Loucy (cell line): ENCODE data around the gene WDR93.

Source experiments
- EZH2phosphoT487 ChIP-seq: fragments of 200-600 bp; IDR thresholded peaks from 2 replicates; pipeline ENCODE4 v1.6.1; 2018; ENCODE audit warnings: antibody characterized with exemption, mild to moderate bottlenecking, moderate library complexity, borderline replicate concordance
- TF ChIP-seq, protein P1 (sequence below): fragments of 200-600 bp; sonication (generic); conservative IDR thresholded peaks from 2 replicates; pipeline ENCODE4 v1.5.1; 2014; ENCODE audit warnings: mild to moderate bottlenecking, antibody characterized with exemption, low read length

DNA sequence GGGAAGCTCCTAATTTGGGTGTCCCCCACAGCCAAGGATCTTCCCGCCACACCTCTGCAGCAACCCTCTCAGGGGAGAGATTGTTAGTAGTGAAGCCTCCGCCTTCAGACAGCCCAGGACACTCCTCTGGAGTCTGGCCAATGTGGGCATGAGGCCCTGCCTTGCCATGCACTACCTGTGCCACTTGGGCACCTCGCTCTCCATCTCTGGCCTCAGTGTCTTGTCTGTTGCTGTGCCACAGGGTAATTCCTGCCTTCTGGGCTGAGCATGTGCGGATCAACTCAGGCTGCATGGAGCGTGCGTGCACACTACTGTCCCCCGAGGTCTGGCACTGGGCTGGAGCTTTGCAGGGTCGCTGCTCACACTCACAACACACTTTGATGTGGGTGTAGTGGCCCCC, 68.4 kb downstream of the WDR93 start:
- no peak for TF ChIP-seq EZH2phosphoT487
- TF ChIP-seq, protein P1, sequence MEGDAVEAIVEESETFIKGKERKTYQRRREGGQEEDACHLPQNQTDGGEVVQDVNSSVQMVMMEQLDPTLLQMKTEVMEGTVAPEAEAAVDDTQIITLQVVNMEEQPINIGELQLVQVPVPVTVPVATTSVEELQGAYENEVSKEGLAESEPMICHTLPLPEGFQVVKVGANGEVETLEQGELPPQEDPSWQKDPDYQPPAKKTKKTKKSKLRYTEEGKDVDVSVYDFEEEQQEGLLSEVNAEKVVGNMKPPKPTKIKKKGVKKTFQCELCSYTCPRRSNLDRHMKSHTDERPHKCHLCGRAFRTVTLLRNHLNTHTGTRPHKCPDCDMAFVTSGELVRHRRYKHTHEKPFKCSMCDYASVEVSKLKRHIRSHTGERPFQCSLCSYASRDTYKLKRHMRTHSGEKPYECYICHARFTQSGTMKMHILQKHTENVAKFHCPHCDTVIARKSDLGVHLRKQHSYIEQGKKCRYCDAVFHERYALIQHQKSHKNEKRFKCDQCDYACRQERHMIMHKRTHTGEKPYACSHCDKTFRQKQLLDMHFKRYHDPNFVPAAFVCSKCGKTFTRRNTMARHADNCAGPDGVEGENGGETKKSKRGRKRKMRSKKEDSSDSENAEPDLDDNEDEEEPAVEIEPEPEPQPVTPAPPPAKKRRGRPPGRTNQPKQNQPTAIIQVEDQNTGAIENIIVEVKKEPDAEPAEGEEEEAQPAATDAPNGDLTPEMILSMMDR: no peak
